Stimulated activated CD8-positive, alpha-beta memory T cell treated with anti-CD3 and anti-CD28 coated beads, Interleukin-7, amount 100 ng/mL, for 1 hour (primary cell): ENCODE data around the gene TRIM14.
"Not testable (repeated sequence)": the region's sequence is repeated elsewhere in the genome, so short reads cannot be mapped to it uniquely, and the experiment has no call there.

Experiments used
- DNase-seq, 2 donors: peaks; one replicate each; pipeline ENCODE4 v3.0.0-alpha.2; 2020; ENCODE audit warnings: low read depth in 2 of 2

TRIM14 gene

GRCh38 chr9:98083566-98084183, 35.3 kb downstream of the TRIM14 start:
- DNase-seq, result no peak

- no peak for DNase-seq
Observed at GRCh38 chr9:98083061-98083501, 35.9 kb downstream of the TRIM14 start.

GRCh38 chr9:98081477-98082219, 37.4 kb downstream of the TRIM14 start:
- no peak for DNase-seq

- no peak for DNase-seq
Observed at GRCh38 chr9:98080780-98081179, 38.2 kb downstream of the TRIM14 start.

- DNase-seq, result no peak
Observed at GRCh38 chr9:98080326-98080725, 38.7 kb downstream of the TRIM14 start.

GRCh38 chr9:98078895-98079294, 40.1 kb downstream of the TRIM14 start:
- DNase-seq, result no peak

- not testable (repeated sequence) for DNase-seq
Observed at GRCh38 chr9:98076514-98076890, 42.5 kb downstream of the TRIM14 start.

GRCh38 chr9:98075332-98075805, 43.7 kb downstream of the TRIM14 start:
- no peak for DNase-seq

GRCh38 chr9:98074115-98074990, 44.7 kb downstream of the TRIM14 start:
- peak; percentile 31 to 55 for DNase-seq

GRCh38 chr9:98071737-98072136, 47.3 kb downstream of the TRIM14 start:
- no peak for DNase-seq

- no peak for DNase-seq
Observed at GRCh38 chr9:98070704-98071103, 48.3 kb downstream of the TRIM14 start.

GRCh38 chr9:98069551-98069950, 49.5 kb downstream of the TRIM14 start:
- no peak for DNase-seq

GRCh38 chr9:98067184-98067583, 51.8 kb downstream of the TRIM14 start:
- DNase-seq, result no peak

- no peak for DNase-seq
Observed at GRCh38 chr9:98066235-98066634, 52.8 kb downstream of the TRIM14 start.

- no peak for DNase-seq
Observed at GRCh38 chr9:98064623-98065392, 54.2 kb downstream of the TRIM14 start.

GRCh38 chr9:98062161-98062560, 56.9 kb downstream of the TRIM14 start:
- no peak for DNase-seq

- DNase-seq, result no peak
Observed at GRCh38 chr9:98057138-98057799, 61.8 kb downstream of the TRIM14 start.

- DNase-seq, result peak; percentile 76 to 78
Observed at GRCh38 chr9:98056269-98057137, 62.5 kb downstream of the TRIM14 start, which contains the start of gene NANS. NANS (plus strand) TSS chr9:98056732; CDS start chr9:98056809, 77 bp downstream.

GRCh38 chr9:98054376-98054951, 64.6 kb downstream of the TRIM14 start:
- no peak for DNase-seq

- DNase-seq, result no peak
Observed at GRCh38 chr9:98050351-98050750, 68.7 kb downstream of the TRIM14 start.
